HepG2 (cell line): ENCODE results near the gene PDIA6. TPM values are rescaled to one million over a fixed set of nuclear protein-coding genes. Genes with fewer than 3 reads are reported as not detected.

Experiments
- EHMT2 ChIP-seq: fragments of 200-600 bp; sonication (generic); IDR thresholded peaks from 2 replicates; pipeline ENCODE4 v1.7.0; 2017; ENCODE audit warnings: antibody characterized with exemption, low read depth, low read length, borderline replicate concordance
- EP300 ChIP-seq, 3 experiments: sonication (generic) in 1 of 3; formaldehyde crosslinking in 1 of 3; IDR thresholded peaks; 2 replicates each; pipeline versions ENCODE4 v1.5.1 to v1.6.1; 2011 to 2020; ENCODE audit warnings: low read depth in 2 of 3, low read length in 2 of 3, borderline replicate concordance in 1 of 3, improper control_type of control experiment in 1 of 3, mild to moderate bottlenecking in 1 of 3, missing genetic modification reagents in 1 of 3, moderate library complexity in 1 of 3
- GABPB1 ChIP-seq: IDR thresholded peaks from 2 replicates; pipeline ENCODE4 v1.6.1; 2016; ENCODE audit warnings: mild to moderate bottlenecking, missing genetic modification reagents, moderate library complexity, missing compliant biosample characterization
- KLF11 ChIP-seq: IDR thresholded peaks from 2 replicates; pipeline ENCODE4 v1.6.1; 2016; ENCODE audit warnings: missing compliant biosample characterization
- KLF15 ChIP-seq: sonication (generic); formaldehyde crosslinking; IDR thresholded peaks from 2 replicates; pipeline ENCODE4 v1.8.1; 2023; ENCODE audit warnings: borderline replicate concordance, mild to moderate bottlenecking, inconsistent platforms, missing genetic modification reagents, mixed read lengths
- MNT ChIP-seq: fragments of 450-650 bp; IDR thresholded peaks from 2 replicates; pipeline ENCODE4 v1.6.1; 2016
- MYC ChIP-seq: sonication (generic); formaldehyde crosslinking; IDR thresholded peaks from 2 replicates; pipeline ENCODE4 v1.9.0; 2021; ENCODE audit warnings: missing genetic modification reagents, borderline replicate concordance
- POLR2A ChIP-seq, 2 experiments: IDR thresholded peaks; 2 replicates each; pipeline ENCODE4 v1.6.1; 2011; ENCODE audit warnings: low read depth in 2 of 2, low read length in 2 of 2, mild to moderate bottlenecking in 1 of 2, moderate library complexity in 1 of 2; ENCODE audit not compliant: insufficient read depth in 1 of 2
- SALL1 ChIP-seq: sonication (generic); formaldehyde crosslinking; IDR thresholded peaks from 2 replicates; pipeline ENCODE4 v1.8.0; 2022; ENCODE audit warnings: mild to moderate bottlenecking, missing genetic modification reagents
- SIX1 ChIP-seq: sonication (generic); formaldehyde crosslinking; IDR thresholded peaks from 2 replicates; pipeline ENCODE4 v1.4.0; 2020; ENCODE audit warnings: missing genetic modification reagents, borderline replicate concordance
- SNAPC4 ChIP-seq: sonication (generic); formaldehyde crosslinking; IDR thresholded peaks from 2 replicates; pipeline ENCODE4 v1.4.0; 2020; ENCODE audit warnings: mild to moderate bottlenecking, missing genetic modification reagents
- SP140L ChIP-seq: sonication (generic); formaldehyde crosslinking; IDR thresholded peaks from 2 replicates; pipeline ENCODE4 v1.4.0; 2020; ENCODE audit warnings: missing genetic modification reagents, borderline replicate concordance
- SP5 ChIP-seq: IDR thresholded peaks from 2 replicates; pipeline ENCODE4 v1.6.1; 2016; ENCODE audit warnings: low read depth, borderline replicate concordance
- SRY ChIP-seq: sonication (generic); formaldehyde crosslinking; IDR thresholded peaks from 2 replicates; pipeline ENCODE4 v1.8.0; 2022; ENCODE audit warnings: mild to moderate bottlenecking, missing genetic modification reagents
- TAF1 ChIP-seq: sonication (generic); formaldehyde crosslinking; IDR thresholded peaks from 2 replicates; pipeline ENCODE4 v1.4.0; 2020; ENCODE audit warnings: missing genetic modification reagents
- TCF7L2 ChIP-seq: IDR thresholded peaks from 2 replicates; pipeline ENCODE4 v1.6.1; 2011; ENCODE audit warnings: mild to moderate bottlenecking, low read depth, low read length, moderate library complexity
- XRCC5 ChIP-seq: fragments of 200-400 bp; formaldehyde crosslinking; optimal IDR thresholded peaks from 2 replicates; pipeline ENCODE3; 2017; ENCODE audit warnings: mild to moderate bottlenecking, low read length
- ZNF230 ChIP-seq: sonication (generic); formaldehyde crosslinking; IDR thresholded peaks from 2 replicates; pipeline ENCODE4 v1.4.0; 2020; ENCODE audit warnings: mild to moderate bottlenecking, missing genetic modification reagents
- ZNF280D ChIP-seq: sonication (generic); formaldehyde crosslinking; IDR thresholded peaks from 2 replicates; pipeline ENCODE4 v1.5.1; 2020; ENCODE audit warnings: mild to moderate bottlenecking, missing genetic modification reagents
- ZNF282 ChIP-seq: fragments of 450-650 bp; IDR thresholded peaks from 2 replicates; pipeline ENCODE4 v1.6.1; 2018; ENCODE audit not compliant: partially characterized antibody
- ZNF468 ChIP-seq: sonication (generic); formaldehyde crosslinking; IDR thresholded peaks from 2 replicates; pipeline ENCODE4 v1.8.0; 2022; ENCODE audit warnings: mild to moderate bottlenecking, moderate library complexity, missing genetic modification reagents
- ZNF576 ChIP-seq: sonication (generic); formaldehyde crosslinking; IDR thresholded peaks from 2 replicates; pipeline ENCODE4 v1.4.0; 2020; ENCODE audit warnings: mild to moderate bottlenecking, missing genetic modification reagents
- polyA plus RNA-seq, 8 experiments: library from polyadenylated mRNA; depleted of rRNA in 3 of 8; stranded (reverse) in 7 of 8; unstranded in 1 of 8; fragments of >200 nt; fragmentation: Illumina TruSeq in 4 of 8; extraction: Trizol in 4 of 8; gene quantifications; 2 replicates each; pipeline versions ENCODE4 v1.2.1 to v1.2.3, GENCODE V29; 2011 to 2016; ENCODE audit warnings: low read depth in 4 of 8, missing spikeins in 1 of 8, mixed read lengths in 1 of 8; ENCODE audit not compliant: insufficient read depth in 1 of 8
- total RNA-seq, 5 experiments: library from RNA; depleted of rRNA; stranded (reverse); fragments of >200 nt; fragmentation: Illumina TruSeq; extraction: Trizol; gene quantifications; 2 replicates each; pipeline ENCODE4 v1.2.3, GENCODE V29; 2016; ENCODE audit warnings: low read depth in 1 of 5

The PDIA6 gene
- total and polyA plus RNA-seq, 2 of the 13 experiments (the other 11 are each of a cell fraction or from before 2014, with no cell fraction given) = 586 to 642 TPM

GRCh38 chr2:10839813-10840212, 27.2 kb upstream of the PDIA6 start (continued):
- TF ChIP-seq SRY (CRISPR knock-in tag) (peak; percentile 72; the same call in 1 of the 2 replicates), ZNF576 (CRISPR knock-in tag) (no peak), KLF15 (CRISPR knock-in tag) (no peak), EHMT2 (peak; percentile 65), TCF7L2 (no peak), POLR2A (IDR thresholded peaks at IDR 0.05; ENCODE audit: insufficient read depth in 1 of 2, low read depth in 2 of 2, low read length in 2 of 2) (no peak), ZNF230 (CRISPR knock-in tag) (0 out of 2 replicates have a peak, but pooled peaks have one; percentile 47), MYC (CRISPR knock-in tag) (no peak), GABPB1 (CRISPR knock-in tag) (no peak), SP5 (no peak), EP300 (IDR thresholded peaks at IDR 0.05; ENCODE audit: low read depth in 2 of 2, low read length in 2 of 2) (no peak), EP300 (CRISPR knock-in tag; IDR thresholded peaks at IDR 0.05; ENCODE audit: borderline replicate concordance) (no peak), ZNF468 (CRISPR knock-in tag) (no peak), KLF11 (peak; percentile 44; the same call in 1 of the 2 replicates), SP140L (CRISPR knock-in tag) (no peak), ZNF280D (CRISPR knock-in tag) (no peak), SIX1 (CRISPR knock-in tag) (no peak), ZNF282 (no peak), SALL1 (CRISPR knock-in tag) (0 out of 2 replicates have a peak, but pooled peaks have one; percentile 52), SNAPC4 (CRISPR knock-in tag) (no peak), MNT (no peak), XRCC5 (peak; percentile 22), TAF1 (CRISPR knock-in tag) (no peak)
